HCT116 (cell line): Measurements from ENCODE around the gene DIP2C. TPM values are rescaled to one million over a fixed set of nuclear protein-coding genes. Genes with fewer than 3 reads are reported as not detected.

Source experiments
- ATAC-seq: fragments of 200-7000 bp; cut with Tn5 transposase; 2 replicates; pipeline ENCODE4 v1.9.1; 2020; ENCODE audit warnings: mild to moderate bottlenecking, moderate library complexity
- BruUV-seq: library from RNA; stranded (reverse); fragments of 400-500 nt; replicated peaks from 2 replicates; lab custom pipeline; 2021; lab: Mats Ljungman, UMichigan
- CTCF ChIA-PET: fragments of 300-600 bp; sonication (Branson Sonifier 250); formaldehyde crosslinking; loops from one replicate; lab custom pipeline; 2021; ENCODE audit warnings: antibody characterized with exemption; lab: Charles Lee
- POLR2A ChIA-PET: fragments of 300-600, 350-600 bp; sonication (Branson Sonifier 250); formaldehyde crosslinking; loops from one replicate; lab custom pipeline; 2021; ENCODE audit warnings: antibody characterized with exemption; lab: Charles Lee
- RAD21 ChIA-PET, 2 experiments: fragments of 300-600 bp; sonication (Branson Sonifier 250); formaldehyde crosslinking; loops; one replicate each; lab custom pipeline; 2023; ENCODE audit warnings: low total read pairs in 2 of 2; ENCODE audit not compliant: uncharacterized antibody in 2 of 2, unreplicated experiment in 2 of 2, low non-redundant PET in 1 of 2; lab: Charles Lee
- DNase-seq: peaks from one replicate; pipeline ENCODE4 v3.0.0-alpha.2; 2010; ENCODE audit warnings: low read depth, low spot score
- H2AFZ ChIP-seq: fragments of 200-600 bp; shearing (Covaris generic), sonication (generic); 2 replicates; pipeline ENCODE4 v1.6.1; 2017; ENCODE audit warnings: low read depth, mixed run types, mixed read lengths, antibody characterized with exemption, low read length; ENCODE audit not compliant: poor library complexity, severe bottlenecking
- H3K27ac ChIP-seq: 2 replicates; pipeline ENCODE4 v1.5.1; 2012; ENCODE audit warnings: low read depth, low read length
- H3K27me3 ChIP-seq: fragments of 200-600 bp; sonication (generic); 2 replicates; pipeline ENCODE4 v1.6.1; 2016; ENCODE audit warnings: mixed run types, low read length, mixed read lengths; ENCODE audit not compliant: insufficient read depth
- H3K36me3 ChIP-seq, 2 experiments: fragments of 200-500 bp in 1 of 2; fragments of 200-600 bp in 1 of 2; sonication (Bioruptor generic) in 1 of 2; sonication (generic) in 1 of 2; 2 replicates each; pipeline versions ENCODE4 v1.5.1 to v1.6.1; 2014 to 2016; ENCODE audit warnings: low read length in 2 of 2, inconsistent platforms in 1 of 2, mixed read lengths in 1 of 2, mixed run types in 1 of 2; ENCODE audit not compliant: insufficient read depth in 2 of 2, control insufficient read depth in 1 of 2
- H3K4me1 ChIP-seq, 2 experiments: fragments of 200-600 bp in 1 of 2; sonication (generic) in 1 of 2; 2 replicates each; pipeline versions ENCODE4 v1.5.1 to v1.6.1; 2012 to 2017; ENCODE audit warnings: low read length in 2 of 2, inconsistent platforms in 1 of 2, mild to moderate bottlenecking in 1 of 2, mixed read lengths in 1 of 2, mixed run types in 1 of 2, moderate library complexity in 1 of 2; ENCODE audit not compliant: insufficient read depth in 2 of 2, control insufficient read depth in 1 of 2
- H3K4me2 ChIP-seq: fragments of 200-600 bp; sonication (generic); 2 replicates; pipeline ENCODE4 v1.6.1; 2017; ENCODE audit warnings: mixed run types, low read length, mixed read lengths
- H3K4me3 ChIP-seq, 2 experiments: fragments of 200-600 bp in 1 of 2; sonication (generic) in 1 of 2; replicated peaks in 1 of 2; 2 replicates each; pipeline ENCODE4 v1.5.1; 2011 to 2016; ENCODE audit warnings: low read length in 2 of 2, control low read depth in 1 of 2, low read depth in 1 of 2, mild to moderate bottlenecking in 1 of 2, mixed read lengths in 1 of 2, mixed run types in 1 of 2
- H3K79me2 ChIP-seq: fragments of 200-600 bp; sonication (generic); 2 replicates; pipeline ENCODE4 v1.6.1; 2017; ENCODE audit warnings: mild to moderate bottlenecking, mixed run types, low read length, moderate library complexity, mixed read lengths; ENCODE audit not compliant: insufficient read depth
- H3K9ac ChIP-seq: fragments of 200-600 bp; sonication (generic); 2 replicates; pipeline ENCODE4 v1.6.1; 2016; ENCODE audit warnings: low read length, mixed read lengths
- H3K9me2 ChIP-seq: fragments of 200-600 bp; sonication (generic), shearing (Covaris generic); 2 replicates; pipeline ENCODE4 v1.6.1; 2017; ENCODE audit warnings: mixed run types, mild to moderate bottlenecking, moderate library complexity; ENCODE audit not compliant: insufficient read depth
- H3K9me3 ChIP-seq, 2 experiments: fragments of 200-500 bp in 1 of 2; fragments of 200-600 bp in 1 of 2; sonication (Bioruptor generic) in 1 of 2; sonication (generic) in 1 of 2; 2 replicates each; pipeline ENCODE4 v1.6.1; 2014 to 2017; ENCODE audit warnings: low read length in 2 of 2, mixed read lengths in 2 of 2, inconsistent platforms in 1 of 2, low read depth in 1 of 2, mild to moderate bottlenecking in 1 of 2, mixed run types in 1 of 2, moderate library complexity in 1 of 2; ENCODE audit not compliant: control insufficient read depth in 1 of 2, insufficient read depth in 1 of 2
- H4K20me1 ChIP-seq: fragments of 200-600 bp; sonication (generic), shearing (Covaris generic); 2 replicates; pipeline ENCODE4 v1.6.1; 2017; ENCODE audit warnings: mixed run types, mild to moderate bottlenecking, moderate library complexity; ENCODE audit not compliant: insufficient read depth
- ATF3 ChIP-seq: IDR thresholded peaks from 2 replicates; pipeline ENCODE4 v1.6.1; 2012
- ELF1 ChIP-seq: IDR thresholded peaks from 2 replicates; pipeline ENCODE4 v1.6.1; 2012; ENCODE audit warnings: low read depth, borderline replicate concordance
- EZH2 ChIP-seq: fragments of 200-600 bp; sonication (generic); IDR thresholded peaks from 2 replicates; pipeline ENCODE4 v1.6.1; 2017; ENCODE audit warnings: antibody characterized with exemption, mixed run types
- FOSL1 ChIP-seq: IDR thresholded peaks from 2 replicates; pipeline ENCODE4 v1.6.1; 2012; ENCODE audit warnings: low read depth
- MAX ChIP-seq: IDR thresholded peaks from 2 replicates; pipeline ENCODE4 v1.6.1; 2012
- POLR2A ChIP-seq: IDR thresholded peaks from 2 replicates; pipeline ENCODE4 v1.7.0; 2011; ENCODE audit warnings: borderline replicate concordance; ENCODE audit not compliant: insufficient read depth, insufficient read length; ENCODE audit errors: extremely low read depth
- POLR2AphosphoS5 ChIP-seq: IDR thresholded peaks from 2 replicates; pipeline ENCODE4 v1.6.1; 2011; ENCODE audit warnings: mild to moderate bottlenecking, low read depth, low read length, moderate library complexity
- REST ChIP-seq: IDR thresholded peaks from 2 replicates; pipeline ENCODE4 v1.6.1; 2012; ENCODE audit warnings: low read depth
- SIN3A ChIP-seq: IDR thresholded peaks from 2 replicates; pipeline ENCODE4 v1.6.1; 2012; ENCODE audit warnings: low read depth
- TCF7L2 ChIP-seq: IDR thresholded peaks from 2 replicates; pipeline ENCODE4 v1.7.0; 2011; ENCODE audit warnings: borderline replicate concordance, inconsistent platforms; ENCODE audit not compliant: insufficient read depth, insufficient read length; ENCODE audit errors: extremely low read depth
- YY1 ChIP-seq: IDR thresholded peaks from 2 replicates; pipeline ENCODE4 v1.6.1; 2011; ENCODE audit warnings: low read length, low read depth, moderate library complexity, mild to moderate bottlenecking; ENCODE audit not compliant: insufficient replicate concordance; ENCODE audit errors: extremely low read depth
- ZBTB33 ChIP-seq: IDR thresholded peaks from 2 replicates; pipeline ENCODE4 v1.6.1; 2011; ENCODE audit warnings: mild to moderate bottlenecking, low read length, moderate library complexity; ENCODE audit not compliant: insufficient replicate concordance; ENCODE audit errors: extremely low read depth
- ZFX ChIP-seq: fragments of 450-650 bp; IDR thresholded peaks from 2 replicates; pipeline ENCODE4 v1.6.1; 2017
- ZNF274 ChIP-seq: fragments of 200-500 bp; sonication (Bioruptor generic); IDR thresholded peaks from 2 replicates; pipeline ENCODE4 v1.6.1; 2014; ENCODE audit warnings: mild to moderate bottlenecking, low read depth, low read length, inconsistent platforms
- intact Hi-C: fragments of 100-400 bp; cut with micrococcal nuclease; formaldehyde crosslinking; loops from 2 replicates; pipeline ENCODE4 v1.10.0; 2022
- total RNA-seq: library from RNA; stranded (reverse); gene quantifications from one replicate; pipeline ENCODE4 v1.2.1, GENCODE V29; 2021; ENCODE audit not compliant: unreplicated experiment

DIP2C gene
- total RNA-seq, 1 experiment from 2014 or later, result 15.4 TPM

- RAD21 ChIA-PET, result no interaction called here
- TF ChIP-seq POLR2AphosphoS5, result no peak
- TF ChIP-seq MAX, result no peak
- TF ChIP-seq EZH2, result no peak
- BruUV-seq, result no TSS peak
- no peaks in the 10 kb centered on the region for H3K27me3 ChIP-seq
- H4K20me1 ChIP-seq, result no peaks in the 10 kb centered on the region
- no peak overlapping the region for H3K27ac ChIP-seq
- DNase-seq (no peak), ATAC-seq (no peak)
- no peaks in the 10 kb centered on the region for H3K9me2 ChIP-seq
- no peak overlapping the region for H3K4me3 ChIP-seq
- H3K4me1 ChIP-seq, result peaks cover 0 to 4% of the 10 kb centered on the region in 2 experiments; a peak in 1 of 4 replicates
- intact Hi-C loops, result no loop called here
- POLR2A ChIA-PET, result no interaction called here
- H3K9ac ChIP-seq, result no peak overlapping the region
- H3K9me3 ChIP-seq, result no peaks in the 10 kb centered on the region
- no peak overlapping the region for H2AFZ ChIP-seq
- no peaks in the 10 kb centered on the region for H3K36me3 ChIP-seq
- no peak overlapping the region for H3K4me2 ChIP-seq
- H3K79me2 ChIP-seq, result no peaks in the 10 kb centered on the region
- CTCF ChIA-PET, result no interaction called here
Measured at GRCh38 chr10:602391-603005, 87.0 kb downstream of the DIP2C start.

GRCh38 chr10:601660-601963 is 87.9 kb downstream of the DIP2C start:
- Histone ChIP-seq H3K4me2 (no peak overlapping the region), H3K9me3 (no peaks in the 10 kb centered on the region), H3K4me1 (peaks cover 0 to 4% of the 10 kb centered on the region in 2 experiments; a peak in 1 of 4 replicates), H3K79me2 (no peaks in the 10 kb centered on the region), H3K9ac (no peak overlapping the region), H3K27ac (no peak overlapping the region), H3K27me3 (no peaks in the 10 kb centered on the region), H4K20me1 (no peaks in the 10 kb centered on the region), H3K9me2 (no peaks in the 10 kb centered on the region), H2AFZ (no peak overlapping the region), H3K36me3 (no peaks in the 10 kb centered on the region), H3K4me3 (no peak overlapping the region)
- ChIA-PET RAD21 (no interaction called here), POLR2A (no interaction called here), CTCF (no interaction called here)
- ATAC-seq (no peak), DNase-seq (no peak)
- TF ChIP-seq SIN3A (no peak), ATF3 (no peak), ELF1 (no peak), MAX (no peak), ZNF274 (no peak), ZBTB33 (no peak), ZFX (no peak), YY1 (no peak), TCF7L2 (no peak), POLR2A (no peak), FOSL1 (no peak), REST (no peak)
- BruUV-seq, result no TSS peak
- intact Hi-C loops, result no loop called here
